GM10248 (cell line): ENCODE data around the gene CLMN.

ENCODE experiments used
- CTCF ChIA-PET: fragments of 300-600 bp; sonication (Branson Sonifier 250); formaldehyde crosslinking; extraction: SDS; loops from one replicate; lab custom pipeline; 2021; ENCODE audit warnings: antibody characterized with exemption; lab: Yijun Ruan, JAX
- POLR2A ChIA-PET: fragments of 350-650 bp; sonication (Branson Sonifier 250); formaldehyde crosslinking; extraction: SDS; loops from one replicate; lab custom pipeline; 2020; ENCODE audit warnings: antibody characterized with exemption; lab: Yijun Ruan, JAX
- DNase-seq: peaks from one replicate; pipeline ENCODE4 v3.0.0; 2012; ENCODE audit errors: extremely low spot score
- TF ChIP-seq, protein P1 (sequence below): IDR thresholded peaks from 2 replicates; pipeline ENCODE4 v1.5.1; 2012; ENCODE audit warnings: mild to moderate bottlenecking, low read depth; ENCODE audit errors: extremely low read depth, missing control alignments, control extremely low read depth

The CLMN gene

DNA sequence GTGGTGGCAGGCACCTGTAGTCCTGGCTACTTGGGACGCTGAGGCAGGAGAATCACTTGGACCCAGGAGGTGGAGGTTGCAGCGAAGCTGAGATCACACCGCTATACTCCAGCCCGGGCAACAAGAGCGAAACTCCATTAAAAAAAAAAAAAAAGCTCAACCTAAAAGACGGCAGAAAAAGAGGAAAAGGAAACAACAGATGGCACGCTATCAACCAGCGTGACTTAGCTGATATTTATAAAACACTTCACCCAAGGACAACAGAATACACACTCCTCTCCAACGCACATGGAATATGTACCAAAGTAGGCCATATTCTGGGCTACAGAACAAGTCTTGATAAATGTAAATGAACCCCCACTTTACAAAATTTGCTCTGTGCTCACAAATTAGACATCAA lies 34.0 kb upstream of the CLMN start:
- no peak for DNase-seq
- ChIA-PET POLR2A (no interaction called here), CTCF (no interaction called here)
- TF ChIP-seq, protein P1, sequence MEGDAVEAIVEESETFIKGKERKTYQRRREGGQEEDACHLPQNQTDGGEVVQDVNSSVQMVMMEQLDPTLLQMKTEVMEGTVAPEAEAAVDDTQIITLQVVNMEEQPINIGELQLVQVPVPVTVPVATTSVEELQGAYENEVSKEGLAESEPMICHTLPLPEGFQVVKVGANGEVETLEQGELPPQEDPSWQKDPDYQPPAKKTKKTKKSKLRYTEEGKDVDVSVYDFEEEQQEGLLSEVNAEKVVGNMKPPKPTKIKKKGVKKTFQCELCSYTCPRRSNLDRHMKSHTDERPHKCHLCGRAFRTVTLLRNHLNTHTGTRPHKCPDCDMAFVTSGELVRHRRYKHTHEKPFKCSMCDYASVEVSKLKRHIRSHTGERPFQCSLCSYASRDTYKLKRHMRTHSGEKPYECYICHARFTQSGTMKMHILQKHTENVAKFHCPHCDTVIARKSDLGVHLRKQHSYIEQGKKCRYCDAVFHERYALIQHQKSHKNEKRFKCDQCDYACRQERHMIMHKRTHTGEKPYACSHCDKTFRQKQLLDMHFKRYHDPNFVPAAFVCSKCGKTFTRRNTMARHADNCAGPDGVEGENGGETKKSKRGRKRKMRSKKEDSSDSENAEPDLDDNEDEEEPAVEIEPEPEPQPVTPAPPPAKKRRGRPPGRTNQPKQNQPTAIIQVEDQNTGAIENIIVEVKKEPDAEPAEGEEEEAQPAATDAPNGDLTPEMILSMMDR, result no peak

DNA sequence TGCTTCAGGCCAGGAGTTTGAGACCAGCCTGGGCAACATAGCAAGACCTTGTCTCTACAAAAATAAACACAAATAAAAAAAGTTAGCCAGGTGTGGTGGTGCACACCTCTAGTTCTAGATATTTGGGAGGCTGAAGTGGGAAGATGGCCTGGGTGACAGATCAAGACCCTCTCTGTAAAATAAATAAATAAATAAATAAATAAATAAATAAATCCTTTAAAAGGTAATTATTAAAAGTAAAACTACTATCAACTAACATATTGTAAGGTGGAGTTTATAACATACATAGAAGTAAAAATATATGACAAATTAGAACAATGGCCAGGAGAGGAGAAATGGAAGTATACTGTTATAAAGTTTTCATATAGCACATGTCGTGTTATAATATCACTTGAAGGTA lies 33.3 kb upstream of the CLMN start:
- no peak for DNase-seq
- ChIA-PET CTCF (interaction anchor here (1.3 to 2.0 kb wide), 3 partner anchors 9 to 12 kb away, joined by 4 to 10 read pairs (median 4); no protein-coding TSS in a partner anchor), POLR2A (no interaction called here)
- TF ChIP-seq, protein P1, result no peak

DNA sequence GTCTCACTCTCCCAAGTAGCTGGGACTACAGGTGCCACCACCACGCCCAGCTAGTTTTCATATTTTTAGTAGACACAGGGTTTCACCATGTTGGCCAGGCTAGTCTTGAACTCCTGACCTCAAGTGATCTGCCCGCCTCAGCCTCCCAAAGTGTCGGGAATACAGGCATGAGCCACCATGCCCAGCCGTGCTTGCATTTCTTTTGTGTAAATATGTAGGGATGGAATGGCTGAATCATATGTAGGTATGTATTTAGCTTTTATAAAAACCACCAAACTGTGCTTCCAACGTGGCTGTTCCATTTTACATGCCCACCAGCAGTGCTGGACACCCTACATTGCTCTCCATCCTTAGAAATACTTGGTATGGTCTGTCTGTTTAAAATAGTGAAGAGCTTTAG lies 32.8 kb upstream of the CLMN start:
- no peak for DNase-seq
- ChIA-PET POLR2A (no interaction called here), CTCF (interaction anchor here (1.3 to 2.0 kb wide), 3 partner anchors 9 to 12 kb away, joined by 4 to 10 read pairs (median 4); no protein-coding TSS in a partner anchor)
- TF ChIP-seq, protein P1, result no peak

DNA sequence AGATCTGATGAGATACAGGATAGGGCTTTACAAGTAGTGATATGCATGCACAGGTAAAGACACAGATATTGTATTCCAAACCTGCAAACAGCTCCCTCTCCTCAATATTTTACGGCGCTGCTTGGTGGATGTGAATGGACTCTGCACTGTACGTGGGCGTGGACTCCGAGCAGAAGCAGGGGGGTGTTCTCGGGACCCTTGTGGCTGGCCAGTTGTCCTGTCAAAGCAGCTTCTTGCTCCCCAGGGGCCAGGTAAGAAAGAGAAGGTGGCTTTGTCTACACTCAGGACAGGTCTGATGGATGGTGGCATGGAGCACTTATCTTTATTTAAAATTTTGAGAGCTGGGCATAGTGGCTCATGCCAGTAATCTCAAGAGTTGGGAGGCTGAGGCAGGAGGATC lies 29.5 kb upstream of the CLMN start:
- ChIA-PET CTCF (interaction anchor here (0.7 to 1.5 kb wide), 3 partner anchors 11 to 14 kb away, joined by 3 to 11 read pairs (median 3); no protein-coding TSS in a partner anchor), POLR2A (no interaction called here)
- DNase-seq, result no peak
- TF ChIP-seq, protein P1, result no peak

DNA sequence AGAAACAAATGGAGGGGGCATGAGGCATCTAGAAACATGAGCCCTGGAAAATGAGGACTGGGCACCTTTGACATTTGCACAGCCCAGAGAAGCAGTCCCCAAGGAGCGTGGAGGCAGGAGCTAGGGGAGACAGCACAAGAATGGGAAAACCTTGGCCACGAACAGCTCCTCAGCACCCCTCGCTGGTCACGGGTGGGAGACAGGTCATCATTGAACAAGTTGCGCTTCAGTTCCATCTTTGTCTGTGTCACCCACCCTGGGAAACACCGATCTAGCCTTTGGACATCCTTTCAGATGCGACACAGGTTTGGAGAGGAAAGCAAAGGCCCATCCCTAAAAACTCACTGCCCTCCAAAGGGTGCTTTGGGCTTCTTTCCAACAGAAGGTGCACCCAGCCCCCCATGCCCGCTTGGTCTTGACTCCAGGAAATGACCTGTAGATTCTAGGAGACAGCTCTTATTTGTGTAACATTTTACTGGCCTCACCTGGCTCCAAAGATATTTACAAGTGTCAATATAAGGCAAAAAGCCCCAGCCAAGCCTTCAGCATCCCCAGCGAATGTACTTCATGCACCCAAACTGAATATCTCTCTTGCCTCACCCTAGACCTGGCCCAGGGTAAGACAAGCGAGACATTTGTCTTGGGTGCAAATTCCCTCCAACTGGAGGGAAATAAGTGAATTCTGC lies 28.8 kb upstream of the CLMN start:
- ChIA-PET POLR2A (no interaction called here), CTCF (interaction anchor here (1.1 to 1.2 kb wide), 2 partner anchors 11 to 94 kb away, joined by 3 read pairs; no protein-coding TSS in a partner anchor)
- DNase-seq, result no peak
- TF ChIP-seq, protein P1, result no peak

DNA sequence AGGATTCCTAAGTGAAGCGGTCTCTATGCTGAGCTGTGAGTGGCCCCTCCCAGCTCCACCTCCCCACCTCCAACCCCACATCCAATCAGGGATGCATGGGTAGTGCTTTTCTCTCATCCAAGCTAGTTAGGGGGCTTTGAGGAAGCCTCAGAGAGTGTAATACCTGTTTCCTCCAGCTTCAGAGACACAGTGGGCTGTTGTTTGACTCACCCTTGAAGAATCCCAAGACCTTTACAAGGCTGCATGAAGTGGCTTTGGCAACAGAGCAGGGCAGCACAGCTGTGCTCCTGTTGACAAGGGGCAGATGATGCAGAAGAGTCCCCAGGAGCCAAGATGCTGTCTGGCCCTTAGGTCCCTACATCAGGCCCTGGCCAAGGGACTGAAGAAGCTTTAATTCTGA lies 27.1 kb upstream of the CLMN start:
- TF ChIP-seq, protein P1, result no peak
- DNase-seq, result no peak
- CTCF ChIA-PET, result interaction anchor here (1.7 kb wide), 1 partner anchor 15 kb away, joined by 6 read pairs; no protein-coding TSS in a partner anchor
- POLR2A ChIA-PET, result no interaction called here
